ENCODE measurements around the gene LRRC37A3.
"Not testable (repeated sequence)": the region's sequence is repeated elsewhere in the genome, so short reads cannot be mapped to it uniquely, and the experiment has no call there.

GRCh38 chr17:64829068-64829467, 90.2 kb downstream of the LRRC37A3 start:
- not testable (repeated sequence) for TF ChIP-seq RAD21 (IDR thresholded peaks at IDR 0.05; ENCODE audit: low read length); REST (IDR thresholded peaks at IDR 0.05; ENCODE audit: low read depth, low read length); EP300 (IDR thresholded peaks at IDR 0.05; ENCODE audit: borderline replicate concordance in 1 of 2, low read depth in 1 of 2, low read length in 1 of 2); IRF3 (IDR thresholded peaks at IDR 0.05; ENCODE audit: low read depth, low read length); USF2 (IDR thresholded peaks at IDR 0.05; ENCODE audit: borderline replicate concordance, low read depth, low read length); YY1 (IDR thresholded peaks at IDR 0.05; ENCODE audit: low read depth); USF1 (IDR thresholded peaks at IDR 0.05; ENCODE audit: borderline replicate concordance, low read depth); GABPA (IDR thresholded peaks at IDR 0.05; ENCODE audit: low read depth); NRF1 (IDR thresholded peaks at IDR 0.05; ENCODE audit: low read depth, low read length); GATA2 (CRISPR knock-in tag; IDR thresholded peaks at IDR 0.05); MXI1 (IDR thresholded peaks at IDR 0.05; ENCODE audit: low read depth, low read length); RXRA (IDR thresholded peaks at IDR 0.05; ENCODE audit: borderline replicate concordance, low read depth)
- TF ChIP-seq, protein P1, sequence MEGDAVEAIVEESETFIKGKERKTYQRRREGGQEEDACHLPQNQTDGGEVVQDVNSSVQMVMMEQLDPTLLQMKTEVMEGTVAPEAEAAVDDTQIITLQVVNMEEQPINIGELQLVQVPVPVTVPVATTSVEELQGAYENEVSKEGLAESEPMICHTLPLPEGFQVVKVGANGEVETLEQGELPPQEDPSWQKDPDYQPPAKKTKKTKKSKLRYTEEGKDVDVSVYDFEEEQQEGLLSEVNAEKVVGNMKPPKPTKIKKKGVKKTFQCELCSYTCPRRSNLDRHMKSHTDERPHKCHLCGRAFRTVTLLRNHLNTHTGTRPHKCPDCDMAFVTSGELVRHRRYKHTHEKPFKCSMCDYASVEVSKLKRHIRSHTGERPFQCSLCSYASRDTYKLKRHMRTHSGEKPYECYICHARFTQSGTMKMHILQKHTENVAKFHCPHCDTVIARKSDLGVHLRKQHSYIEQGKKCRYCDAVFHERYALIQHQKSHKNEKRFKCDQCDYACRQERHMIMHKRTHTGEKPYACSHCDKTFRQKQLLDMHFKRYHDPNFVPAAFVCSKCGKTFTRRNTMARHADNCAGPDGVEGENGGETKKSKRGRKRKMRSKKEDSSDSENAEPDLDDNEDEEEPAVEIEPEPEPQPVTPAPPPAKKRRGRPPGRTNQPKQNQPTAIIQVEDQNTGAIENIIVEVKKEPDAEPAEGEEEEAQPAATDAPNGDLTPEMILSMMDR (IDR thresholded peaks at IDR 0.05) = not testable (repeated sequence)

Measured in SK-N-SH (cell line).